Hippocampal formation (tissue), 2 donors: ENCODE results near the gene ATP9B.

ENCODE experiments used
- DNase-seq, 2 donors: peaks; one replicate each; lab custom pipeline; 2025; lab: John Stamatoyannopoulos, UW

Gene ATP9B

GRCh38 chr18:79427368-79428225, 358.4 kb downstream of the ATP9B start:
- DNase-seq = no peak
